ENCODE data around the gene SFRP2. TPM values are rescaled to one million over a fixed set of nuclear protein-coding genes. Genes with fewer than 3 reads are reported as not detected.

SFRP2 gene
- total RNA-seq, 1 donor from 2014 or later: 86.1 TPM

DNA sequence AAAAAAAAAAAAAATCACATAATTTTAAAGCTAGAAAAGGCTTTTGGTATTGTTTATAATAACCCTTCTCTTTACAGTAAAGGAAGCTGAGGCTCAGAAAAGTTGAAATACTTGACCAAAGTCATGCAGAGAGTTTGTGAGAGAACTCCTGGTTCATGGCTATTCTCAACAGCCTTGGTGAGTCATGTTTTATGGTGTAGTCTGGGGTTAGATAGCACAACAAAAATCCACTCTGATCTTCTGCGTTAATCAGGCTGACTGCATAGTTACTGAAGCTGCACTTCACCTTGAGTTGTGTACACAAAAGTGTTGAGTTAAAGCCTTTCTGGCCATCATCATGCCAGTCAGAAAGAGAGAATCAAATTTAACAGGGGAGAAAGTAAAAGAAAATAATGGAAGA, 19.3 kb upstream of the SFRP2 start:
- Mint-ChIP-seq H3K4me3 (no peak overlapping the region), H3K27me3 (ENCODE audit: insufficient read depth, low read depth) (peaks cover under 1% of the 10 kb centered on the region), H3K27ac (no peak overlapping the region), H3K4me1 (no peaks in the 10 kb centered on the region), H3K36me3 (peaks cover 54% of the 10 kb centered on the region), H3K9me3 (peaks cover 55% of the 10 kb centered on the region)
- H3K27ac ChIP-seq: no peak overlapping the region
- H3K36me3 ChIP-seq: no peaks in the 10 kb centered on the region
- H3K4me3 ChIP-seq: no peak overlapping the region
- H3K4me2 ChIP-seq: no peak overlapping the region
- H4K20me1 ChIP-seq (ENCODE audit: low read depth): no peaks in the 10 kb centered on the region
- DNase-seq (ENCODE audit: low spot score): no peak
- H3F3A ChIP-seq (ENCODE audit: low read depth): peaks cover 7% of the 10 kb centered on the region
- TF ChIP-seq CTCF (IDR thresholded peaks at IDR 0.05) (no peak), EZH2phosphoT487 (IDR thresholded peaks at IDR 0.05) (no peak), EZH2 (IDR thresholded peaks at IDR 0.05) (no peak)
- peaks cover 22% of the 10 kb centered on the region for H3K4me1 ChIP-seq
- H2AFZ ChIP-seq (replicated peaks): no peak overlapping the region
- no peak overlapping the region for H3K9ac ChIP-seq
- no peaks in the 10 kb centered on the region for H3K9me3 ChIP-seq (ENCODE audit: low read depth)
- no peaks in the 10 kb centered on the region for H3K27me3 ChIP-seq
- no peaks in the 10 kb centered on the region for H3K79me2 ChIP-seq (ENCODE audit: low read depth)

- no peaks in the 10 kb centered on the region for H3F3A ChIP-seq (ENCODE audit: low read depth)
- peaks cover 52% of the 10 kb centered on the region for H3K36me3 Mint-ChIP-seq
- peaks cover 54% of the 10 kb centered on the region for H3K9me3 Mint-ChIP-seq
- no peak overlapping the region for H3K27ac ChIP-seq
- no peaks in the 10 kb centered on the region for H3K9me3 ChIP-seq (ENCODE audit: low read depth)
- no peak overlapping the region for H3K4me3 Mint-ChIP-seq
- H3K9ac ChIP-seq: no peak overlapping the region
- DNase-seq (ENCODE audit: low spot score): no peak
- H3K27me3 ChIP-seq: no peaks in the 10 kb centered on the region
- no peak overlapping the region for H3K27ac Mint-ChIP-seq
- no peaks in the 10 kb centered on the region for H3K4me1 Mint-ChIP-seq
- no peak overlapping the region for H3K4me3 ChIP-seq
- H4K20me1 ChIP-seq (ENCODE audit: low read depth): no peaks in the 10 kb centered on the region
- H3K4me2 ChIP-seq: no peak overlapping the region
- H2AFZ ChIP-seq (replicated peaks): no peak overlapping the region
- no peak for TF ChIP-seq EZH2 (IDR thresholded peaks at IDR 0.05)
- TF ChIP-seq EZH2phosphoT487 (IDR thresholded peaks at IDR 0.05): no peak
- no peak for TF ChIP-seq CTCF (IDR thresholded peaks at IDR 0.05)
- no peaks in the 10 kb centered on the region for H3K79me2 ChIP-seq (ENCODE audit: low read depth)
- no peaks in the 10 kb centered on the region for H3K36me3 ChIP-seq
- H3K4me1 ChIP-seq: peaks cover 15% of the 10 kb centered on the region
- peaks cover 2% of the 10 kb centered on the region for H3K27me3 Mint-ChIP-seq (ENCODE audit: insufficient read depth, low read depth)
These were observed 17.2 kb upstream of the SFRP2 start for GRCh38 chr4:153806073-153806472.

GRCh38 chr4:153804722-153805121, 15.8 kb upstream of the SFRP2 start:
- Mint-ChIP-seq H3K36me3 (peaks cover 54% of the 10 kb centered on the region), H3K27ac (peak overlapping the region; percentile 66), H3K4me1 (peaks cover 3% of the 10 kb centered on the region), H3K27me3 (ENCODE audit: insufficient read depth, low read depth) (peaks cover 2% of the 10 kb centered on the region), H3K9me3 (peaks cover 51% of the 10 kb centered on the region), H3K4me3 (no peak overlapping the region)
- DNase-seq (ENCODE audit: low spot score): no peak
- Histone ChIP-seq H3K79me2 (ENCODE audit: low read depth) (no peaks in the 10 kb centered on the region), H3K9me3 (ENCODE audit: low read depth) (no peaks in the 10 kb centered on the region), H3K27ac (no peak overlapping the region), H3K4me2 (no peak overlapping the region), H3K4me1 (peaks cover 25% of the 10 kb centered on the region), H3K9ac (no peak overlapping the region), H3K36me3 (no peaks in the 10 kb centered on the region), H4K20me1 (ENCODE audit: low read depth) (no peaks in the 10 kb centered on the region), H3K27me3 (no peaks in the 10 kb centered on the region), H3K4me3 (no peak overlapping the region), H3F3A (ENCODE audit: low read depth) (no peaks in the 10 kb centered on the region), H2AFZ (replicated peaks) (no peak overlapping the region)
- TF ChIP-seq CTCF (IDR thresholded peaks at IDR 0.05) (no peak), EZH2 (IDR thresholded peaks at IDR 0.05) (no peak), EZH2phosphoT487 (IDR thresholded peaks at IDR 0.05) (no peak)
